IMR-90 (cell line): ENCODE data around the gene MARCHF3. TPM values are rescaled to one million over a fixed set of nuclear protein-coding genes. Genes with fewer than 3 reads are reported as not detected.

Experiments used
- ATAC-seq: fragments of 200-7000 bp; cut with Tn5 transposase; 2 replicates; pipeline ENCODE4 v1.9.1; 2020; ENCODE audit warnings: low read depth, mild to moderate bottlenecking, moderate library complexity
- BruUV-seq: library from RNA; stranded (reverse); fragments of 400-500 nt; replicated peaks from 2 replicates; lab custom pipeline; 2021; lab: Mats Ljungman, UMichigan
- CTCF ChIA-PET: fragments of 300-600 bp; formaldehyde crosslinking; extraction: SDS; loops from one replicate; lab custom pipeline; 2021; ENCODE audit warnings: antibody characterized with exemption; lab: Yijun Ruan, JAX
- POLR2A ChIA-PET: fragments of 300-600 bp; sonication (Branson Sonifier 250); formaldehyde crosslinking; loops from one replicate; lab custom pipeline; 2022; ENCODE audit warnings: antibody characterized with exemption; ENCODE audit not compliant: unreplicated experiment; lab: Charles Lee
- DNase-seq: peaks from one replicate; pipeline ENCODE4 v3.0.0; 2013
- H2AFZ ChIP-seq: replicated peaks from 2 replicates; pipeline ENCODE3; 2013; ENCODE audit warnings: low read length, mild to moderate bottlenecking; ENCODE audit not compliant: poor library complexity
- H2AK5ac ChIP-seq: 2 replicates; pipeline ENCODE4 v1.6.1; 2013; ENCODE audit warnings: low read depth, low read length, inconsistent platforms
- H2AK9ac ChIP-seq: replicated peaks from 2 replicates; pipeline ENCODE3; 2013; ENCODE audit warnings: mild to moderate bottlenecking, low read depth, low read length, moderate library complexity; ENCODE audit not compliant: poor library complexity
- H2BK120ac ChIP-seq: 2 replicates; pipeline ENCODE4 v1.6.1; 2013; ENCODE audit warnings: low read depth, low read length, inconsistent platforms
- H2BK15ac ChIP-seq: 3 replicates; pipeline ENCODE4 v1.6.1; 2013; ENCODE audit warnings: low read depth, low read length, inconsistent platforms
- H2BK20ac ChIP-seq: 2 replicates; pipeline ENCODE4 v1.6.1; 2013; ENCODE audit warnings: low read depth, mild to moderate bottlenecking, inconsistent platforms, low read length, moderate library complexity
- H2BK5ac ChIP-seq: 2 replicates; pipeline ENCODE4 v1.6.1; 2013; ENCODE audit warnings: mild to moderate bottlenecking, low read depth, low read length, inconsistent platforms; ENCODE audit not compliant: poor library complexity, severe bottlenecking
- H3K14ac ChIP-seq: replicated peaks from 2 replicates; pipeline ENCODE4 v1.6.1; 2013; ENCODE audit warnings: low read depth, low read length, inconsistent platforms
- H3K18ac ChIP-seq: 2 replicates; pipeline ENCODE4 v1.6.1; 2013; ENCODE audit warnings: low read depth, low read length, control low read depth
- H3K23ac ChIP-seq: 2 replicates; pipeline ENCODE4 v1.6.1; 2013; ENCODE audit warnings: low read depth, low read length, inconsistent platforms
- H3K27ac ChIP-seq: 2 replicates; pipeline ENCODE4 v1.5.1; 2013; ENCODE audit warnings: mild to moderate bottlenecking, control low read depth, low read length; ENCODE audit not compliant: insufficient read depth
- H3K27me3 ChIP-seq: 2 replicates; pipeline ENCODE4 v1.6.1; 2013; ENCODE audit warnings: low read length; ENCODE audit not compliant: control insufficient read depth, insufficient read depth
- H3K36me3 ChIP-seq: 2 replicates; pipeline ENCODE4 v1.6.1; 2013; ENCODE audit warnings: low read length, mixed read lengths; ENCODE audit not compliant: control insufficient read depth, insufficient read depth
- H3K4ac ChIP-seq: 2 replicates; pipeline ENCODE4 v1.6.1; 2013; ENCODE audit warnings: low read depth, low read length, inconsistent platforms
- H3K4me1 ChIP-seq: 2 replicates; pipeline ENCODE4 v1.6.1; 2013; ENCODE audit warnings: low read length, mixed read lengths; ENCODE audit not compliant: control insufficient read depth, insufficient read depth
- H3K4me2 ChIP-seq: 2 replicates; pipeline ENCODE4 v1.6.1; 2013; ENCODE audit warnings: low read depth, mild to moderate bottlenecking, control low read depth, low read length, moderate library complexity
- H3K4me3 ChIP-seq: 2 replicates; pipeline ENCODE4 v1.5.1; 2013; ENCODE audit warnings: low read depth, mild to moderate bottlenecking, control low read depth, low read length, moderate library complexity; ENCODE audit not compliant: insufficient read depth
- H3K56ac ChIP-seq: 2 replicates; pipeline ENCODE4 v1.6.1; 2013; ENCODE audit warnings: low read length, inconsistent platforms; ENCODE audit not compliant: insufficient read depth; ENCODE audit errors: extremely low read depth
- H3K79me1 ChIP-seq, 2 experiments: 2 replicates each; pipeline ENCODE4 v1.6.1; 2013; ENCODE audit warnings: low read length in 2 of 2, inconsistent platforms in 1 of 2, low read depth in 1 of 2
- H3K9ac ChIP-seq: 2 replicates; pipeline ENCODE4 v1.6.1; 2013; ENCODE audit warnings: low read depth, low read length, control low read depth
- H3K9me1 ChIP-seq: 2 replicates; pipeline ENCODE4 v1.6.1; 2013; ENCODE audit warnings: low read length, inconsistent platforms; ENCODE audit not compliant: insufficient read depth
- H3K9me3 ChIP-seq: 2 replicates; pipeline ENCODE4 v1.6.1; 2013; ENCODE audit warnings: low read length; ENCODE audit not compliant: control insufficient read depth, insufficient read depth
- H4K20me1 ChIP-seq: 2 replicates; pipeline ENCODE4 v1.6.1; 2013; ENCODE audit warnings: low read length, inconsistent platforms; ENCODE audit not compliant: insufficient read depth
- H4K5ac ChIP-seq: 2 replicates; pipeline ENCODE4 v1.6.1; 2013; ENCODE audit warnings: mild to moderate bottlenecking, low read depth, low read length, control low read depth
- H4K8ac ChIP-seq, 2 experiments: 2 replicates each; pipeline ENCODE4 v1.6.1; 2013; ENCODE audit warnings: low read depth in 2 of 2, low read length in 2 of 2, control low read depth in 1 of 2, inconsistent platforms in 1 of 2
- H4K91ac ChIP-seq: 2 replicates; pipeline ENCODE4 v1.6.1; 2013; ENCODE audit warnings: low read depth, low read length, inconsistent platforms; ENCODE audit not compliant: insufficient read depth
- RAD21 ChIP-seq: IDR thresholded peaks from 2 replicates; pipeline ENCODE4 v1.6.1; 2012; ENCODE audit warnings: low read length, improper control_type of control experiment
- USF2 ChIP-seq: fragments of 150-350 bp; IDR thresholded peaks from 2 replicates; pipeline ENCODE4 v1.6.1; 2017; ENCODE audit warnings: mild to moderate bottlenecking, antibody characterized with exemption, low read length, low read depth
- WGBS, 2 experiments: methylation state at CpG; one replicate each; pipeline versions ENCODE4 v1.1.5 to v1.1.7; 2013; ENCODE audit warnings: missing lambda C conversion rate in 2 of 2; ENCODE audit not compliant: insufficient read length in 1 of 2; ENCODE audit errors: extremely low coverage in 2 of 2; 5-methylcytosine and 5-hydroxymethylcytosine counted together
- dilution Hi-C: fragments of 300-500 bp; cut with HindIII; formaldehyde crosslinking; loops from one replicate; pipeline ENCODE4 v1.14.3; 2018; ENCODE audit warnings: low sequenced_read_pairs; ENCODE audit not compliant: unreplicated experiment
- in situ Hi-C: fragments of 300-500 bp; cut with MboI; formaldehyde crosslinking; loops from 3 replicates; pipeline ENCODE4 v1.14.3; 2019; ENCODE audit warnings: low sequenced_read_pairs, inconsistent platforms, mixed read lengths
- intact Hi-C: fragments of 100-400 bp; cut with micrococcal nuclease; formaldehyde crosslinking; loops from 2 replicates; pipeline ENCODE4 v1.10.0; 2022
- polyA plus RNA-seq, 3 experiments: library from polyadenylated mRNA; depleted of rRNA; stranded (reverse); fragments of >200 nt; gene quantifications; 2 replicates each; pipeline ENCODE4 v1.2.3, GENCODE V29; 2012; ENCODE audit warnings: low replicate concordance in 1 of 3
- total RNA-seq: library from RNA; depleted of rRNA; stranded (reverse); fragments of >200 nt; gene quantifications from 2 replicates; pipeline ENCODE4 v1.2.3, GENCODE V29; 2012

MARCHF3 gene
- total and polyA plus RNA-seq, 2 of the 4 experiments (the other 2 are of a cell fraction): 11.2 to 18.8 TPM

DNA sequence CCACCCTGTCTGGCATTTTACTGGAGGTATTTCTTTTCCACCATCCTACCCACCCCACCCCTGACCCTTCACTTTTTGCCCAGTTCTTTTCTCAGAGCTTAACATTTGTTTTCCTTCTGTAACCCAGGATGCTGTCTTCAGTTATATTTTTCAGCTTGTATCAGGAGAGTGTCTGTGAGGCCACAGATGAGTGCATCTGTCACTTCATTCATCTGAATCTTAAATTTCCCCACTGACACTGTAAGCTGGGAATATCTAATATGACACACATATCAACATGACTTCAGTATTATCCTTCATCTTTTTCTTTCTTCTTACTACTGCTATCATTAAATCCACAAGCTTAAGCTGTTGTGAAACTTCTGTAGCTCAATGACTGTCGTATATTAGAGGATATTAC is 4.9 kb downstream of the MARCHF3 start:
- dilution Hi-C loops: no loop called here
- no peaks in the 10 kb centered on the region for H3K36me3 ChIP-seq
- no peak overlapping the region for H3K56ac ChIP-seq
- peak overlapping the region; percentile 50; the same call in 1 of the 2 replicates for H3K23ac ChIP-seq
- H2BK20ac ChIP-seq: no peak overlapping the region
- intact Hi-C loops: no loop called here
- no peak overlapping the region for H3K4me2 ChIP-seq
- H3K27ac ChIP-seq: no peak overlapping the region
- no peak for TF ChIP-seq USF2
- TF ChIP-seq RAD21: no peak
- no peak overlapping the region for H2BK15ac ChIP-seq
- H3K9me1 ChIP-seq: no peaks in the 10 kb centered on the region
- H3K9me3 ChIP-seq: no peaks in the 10 kb centered on the region
- no peak overlapping the region for H2BK5ac ChIP-seq
- no peaks in the 10 kb centered on the region for H4K20me1 ChIP-seq
- H3K79me1 ChIP-seq: peaks cover 27 to 30% of the 10 kb centered on the region in 2 experiments; a peak in 3 of 4 replicates
- no peak for DNase-seq
- H3K14ac ChIP-seq: no peak overlapping the region
- H2AK9ac ChIP-seq: no peak overlapping the region
- no TSS peak for BruUV-seq
- no peak overlapping the region for H3K18ac ChIP-seq
- no peak overlapping the region for H4K8ac ChIP-seq
- no peak overlapping the region for H4K91ac ChIP-seq
- no peak overlapping the region for H2AK5ac ChIP-seq
- H4K5ac ChIP-seq: no peak overlapping the region
- no peak for ATAC-seq
- no peaks in the 10 kb centered on the region for H3K27me3 ChIP-seq
- no peak overlapping the region for H3K9ac ChIP-seq
- ChIA-PET CTCF (interaction anchor here (0.6 kb wide), 1 partner anchor 231 kb away, joined by 3 read pairs; no protein-coding TSS in a partner anchor), POLR2A (interaction anchor here (0.6 kb wide), 1 partner anchor 102 kb away, joined by 10 read pairs; no protein-coding TSS in a partner anchor)
- no peak overlapping the region for H2BK120ac ChIP-seq
- no peak overlapping the region for H3K4me3 ChIP-seq
- no peak overlapping the region for H2AFZ ChIP-seq
- H3K4me1 ChIP-seq: peaks cover 3% of the 10 kb centered on the region
- no CpG with 5 or more reads among the region's 1 CpG for WGBS, 2 experiments
- no peak overlapping the region for H3K4ac ChIP-seq
- in situ Hi-C loops: no loop called here
